ENCODE results near the gene CSNK1E.
A peak's percentile ranks its signal among the peaks of the same experiment; 100 is the strongest.

Gene CSNK1E

DNA sequence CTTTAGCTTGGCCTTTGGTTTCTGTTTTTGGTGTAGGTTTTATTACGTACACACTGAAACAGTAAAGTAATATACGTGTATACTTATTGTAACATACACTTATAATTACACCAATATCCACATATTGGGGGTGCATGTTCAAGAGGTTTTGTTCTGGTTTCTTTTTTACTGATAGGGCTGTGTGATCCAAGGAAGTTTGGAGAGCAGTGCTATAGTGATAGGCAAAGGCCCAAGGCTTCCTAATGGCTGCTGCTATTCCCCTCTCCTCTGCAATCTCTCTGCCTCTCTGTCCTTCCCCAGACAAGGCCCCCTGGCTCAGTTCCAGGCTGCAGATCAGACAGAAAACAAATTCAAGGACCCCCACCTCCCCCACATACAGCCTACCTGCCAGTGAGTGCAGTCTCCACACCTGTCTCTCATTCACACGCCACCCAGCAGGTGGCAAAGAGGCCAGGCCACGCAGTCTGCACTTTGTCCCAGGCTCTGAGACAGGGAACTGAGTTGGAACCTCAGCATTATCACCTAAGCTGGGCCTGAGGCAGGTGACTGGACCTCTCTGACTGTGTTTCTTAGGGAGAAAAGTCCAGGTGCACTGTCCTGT lies 59.5 kb downstream of the CSNK1E start:
- TF ChIP-seq, protein P1, sequence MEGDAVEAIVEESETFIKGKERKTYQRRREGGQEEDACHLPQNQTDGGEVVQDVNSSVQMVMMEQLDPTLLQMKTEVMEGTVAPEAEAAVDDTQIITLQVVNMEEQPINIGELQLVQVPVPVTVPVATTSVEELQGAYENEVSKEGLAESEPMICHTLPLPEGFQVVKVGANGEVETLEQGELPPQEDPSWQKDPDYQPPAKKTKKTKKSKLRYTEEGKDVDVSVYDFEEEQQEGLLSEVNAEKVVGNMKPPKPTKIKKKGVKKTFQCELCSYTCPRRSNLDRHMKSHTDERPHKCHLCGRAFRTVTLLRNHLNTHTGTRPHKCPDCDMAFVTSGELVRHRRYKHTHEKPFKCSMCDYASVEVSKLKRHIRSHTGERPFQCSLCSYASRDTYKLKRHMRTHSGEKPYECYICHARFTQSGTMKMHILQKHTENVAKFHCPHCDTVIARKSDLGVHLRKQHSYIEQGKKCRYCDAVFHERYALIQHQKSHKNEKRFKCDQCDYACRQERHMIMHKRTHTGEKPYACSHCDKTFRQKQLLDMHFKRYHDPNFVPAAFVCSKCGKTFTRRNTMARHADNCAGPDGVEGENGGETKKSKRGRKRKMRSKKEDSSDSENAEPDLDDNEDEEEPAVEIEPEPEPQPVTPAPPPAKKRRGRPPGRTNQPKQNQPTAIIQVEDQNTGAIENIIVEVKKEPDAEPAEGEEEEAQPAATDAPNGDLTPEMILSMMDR (conservative IDR thresholded peaks at IDR 0.05; ENCODE audit: low read depth, low read length), result no peak
- DNase-seq (ENCODE audit: low read depth), result no peak
- no peak overlapping the region for H3K4me3 ChIP-seq (ENCODE audit: low read depth, low read length)

DNA sequence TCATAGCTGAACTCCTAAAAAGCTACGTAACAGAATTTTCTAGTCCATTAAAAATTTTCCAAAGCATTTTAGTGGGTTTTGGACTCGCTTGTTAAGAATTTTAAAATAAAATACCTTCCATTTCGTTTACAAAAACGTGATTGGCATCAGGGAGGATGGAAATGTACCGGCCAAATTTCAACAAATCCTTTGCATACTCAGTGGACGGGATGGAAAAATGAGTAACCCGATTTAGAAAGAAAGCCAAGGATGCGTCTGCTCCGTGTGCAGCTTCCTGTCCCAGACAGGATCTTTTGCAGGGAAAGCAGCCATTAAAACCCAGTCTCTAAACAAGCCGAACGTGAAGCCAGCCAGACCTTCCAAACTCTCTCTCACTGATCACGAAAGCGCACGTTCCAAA lies 60.1 kb downstream of the CSNK1E start:
- H3K4me3 ChIP-seq (ENCODE audit: low read depth, low read length), result no peak overlapping the region
- DNase-seq (ENCODE audit: low read depth), result peak; percentile 66
- TF ChIP-seq, protein P1 (conservative IDR thresholded peaks at IDR 0.05; ENCODE audit: low read depth, low read length), result no peak

DNA sequence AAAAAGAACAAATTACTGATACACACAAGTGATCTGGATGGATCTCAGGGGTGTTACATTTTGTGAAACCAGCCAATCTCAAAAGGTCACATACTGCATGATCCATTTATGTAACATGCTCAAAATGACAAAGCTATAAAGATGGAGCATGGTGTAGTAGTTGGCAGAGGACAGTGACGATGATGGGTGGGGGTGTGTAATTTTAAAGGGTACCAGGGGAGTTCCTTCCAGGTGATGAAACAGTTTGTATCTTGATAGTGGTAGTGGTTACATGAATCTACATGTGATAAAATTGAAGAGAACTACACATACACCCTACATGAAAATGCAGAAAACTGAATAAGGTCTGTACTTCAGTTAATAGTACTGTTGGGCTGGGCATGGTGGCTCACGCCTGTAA lies 61.5 kb downstream of the CSNK1E start:
- TF ChIP-seq, protein P1 (conservative IDR thresholded peaks at IDR 0.05; ENCODE audit: low read depth, low read length), result no peak
- DNase-seq (ENCODE audit: low read depth), result no peak
- H3K4me3 ChIP-seq (ENCODE audit: low read depth, low read length), result no peak overlapping the region

DNA sequence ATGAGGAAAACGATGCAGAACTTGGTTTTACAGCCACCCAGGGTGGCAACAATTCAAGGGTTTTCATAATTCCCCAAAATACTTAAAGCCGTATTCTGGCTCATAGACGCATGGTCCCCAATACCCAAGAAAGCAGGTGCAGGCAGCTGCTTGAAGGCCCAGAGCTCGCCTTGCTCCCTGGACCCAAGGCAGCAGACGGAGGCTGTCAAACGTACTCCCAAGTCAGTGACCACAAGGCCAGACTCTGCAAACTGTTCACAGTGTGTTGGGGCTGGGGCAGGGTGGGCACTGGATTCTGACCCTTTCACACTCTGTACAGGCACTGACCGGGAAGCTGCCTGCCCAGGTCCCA lies 65.9 kb downstream of the CSNK1E start:
- DNase-seq (ENCODE audit: low read depth), result no peak
- TF ChIP-seq, protein P1 (conservative IDR thresholded peaks at IDR 0.05; ENCODE audit: low read depth, low read length), result no peak

DNA sequence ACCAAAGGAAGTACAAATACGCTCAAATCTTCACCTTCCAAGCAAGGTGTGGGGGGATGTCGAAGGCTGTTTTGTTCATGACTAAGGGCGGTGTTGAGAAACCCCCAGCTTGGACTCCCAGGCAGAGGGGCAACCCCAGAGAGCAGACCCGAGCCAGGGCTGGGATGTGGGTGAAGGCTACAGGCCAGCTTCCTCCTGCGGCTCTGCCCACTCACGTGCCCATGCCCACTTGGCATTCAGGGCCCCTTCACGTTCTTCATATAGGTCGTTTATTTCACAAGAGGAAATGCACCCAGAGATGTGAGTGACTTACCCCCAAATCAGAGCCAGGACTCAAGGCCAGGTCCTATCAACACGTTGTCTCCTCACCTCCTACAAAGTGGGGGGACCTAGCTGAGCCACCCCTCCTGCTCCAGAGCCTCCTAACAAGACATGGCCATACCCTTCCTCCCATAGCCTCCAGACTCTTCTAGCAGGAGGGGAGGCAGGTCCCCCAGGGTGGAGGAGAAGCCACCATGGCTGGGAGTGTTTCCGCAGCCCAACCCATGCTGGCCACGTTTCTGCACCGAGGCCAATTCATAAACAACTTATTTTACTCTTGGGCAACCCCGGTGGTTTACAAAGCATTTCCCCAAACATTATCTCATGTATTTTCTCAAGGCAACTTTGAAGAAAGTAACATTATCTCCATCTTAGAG lies 66.4 kb downstream of the CSNK1E start:
- TF ChIP-seq, protein P1 (conservative IDR thresholded peaks at IDR 0.05; ENCODE audit: low read depth, low read length), result no peak
- H3K4me3 ChIP-seq (ENCODE audit: low read depth, low read length), result no peak overlapping the region
- DNase-seq (ENCODE audit: low read depth), result no peak

More for the DNA sequence above, 65.9 kb downstream of the CSNK1E start:
- no peak overlapping the region for H3K4me3 ChIP-seq (ENCODE audit: low read depth, low read length)

DNA sequence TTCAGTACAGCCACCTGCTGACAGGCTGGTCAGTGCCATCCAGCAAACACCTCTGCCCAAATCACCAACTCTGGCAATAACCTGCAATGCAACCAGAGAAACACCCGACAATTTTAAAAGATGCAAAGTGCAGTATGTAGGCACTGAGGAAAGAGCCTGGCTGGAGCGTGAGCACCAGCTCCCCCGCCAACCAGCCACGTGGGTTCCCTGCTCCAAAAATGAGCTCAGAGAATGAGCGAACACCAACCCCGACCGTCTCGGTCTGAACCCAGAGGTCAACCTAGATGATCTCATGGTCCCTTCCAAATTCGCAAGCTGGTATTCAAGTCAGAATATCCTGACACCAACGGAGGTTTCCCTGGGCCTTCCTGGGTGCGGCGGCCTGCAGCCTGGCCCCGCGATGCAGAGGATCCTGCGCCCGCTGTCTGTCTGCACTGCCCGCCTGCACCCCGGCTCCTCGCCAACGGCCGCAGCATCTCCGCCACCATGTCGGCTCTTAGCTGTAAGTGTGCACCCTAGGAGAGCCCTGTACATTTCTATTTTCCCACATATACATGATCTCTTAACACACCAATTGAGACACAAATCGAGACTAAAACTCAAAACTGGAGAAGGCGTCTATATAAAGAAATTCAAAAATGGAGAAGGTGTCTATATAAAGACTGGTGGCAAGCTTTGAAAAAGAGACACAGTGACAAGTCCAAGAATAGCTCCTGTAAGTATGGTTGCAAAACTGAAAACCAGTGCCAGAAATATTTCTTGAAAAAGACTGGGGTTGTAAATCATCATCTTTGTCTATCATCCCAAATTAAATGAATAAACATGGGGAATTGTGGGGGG lies 67.2 kb downstream of the CSNK1E start:
- DNase-seq (ENCODE audit: low read depth), result no peak
- no peak overlapping the region for H3K4me3 ChIP-seq (ENCODE audit: low read depth, low read length)
- TF ChIP-seq, protein P1 (conservative IDR thresholded peaks at IDR 0.05; ENCODE audit: low read depth, low read length), result no peak
